ENCODE measurements around the gene MNAT1.
"Not testable (repeated sequence)": the region's sequence is repeated elsewhere in the genome, so short reads cannot be mapped to it uniquely, and the experiment has no call there.

The MNAT1 gene

GRCh38 chr14:60721326-60722106, 13.0 kb upstream of the MNAT1 start:
- DNase-seq (ENCODE audit: insufficient read length) (peak; percentile 39), FAIRE-seq (no peak)

GRCh38 chr14:60722107-60722356, 12.5 kb upstream of the MNAT1 start:
- no peak for DNase-seq (ENCODE audit: insufficient read length)
- no peak for FAIRE-seq
- TF ChIP-seq POLR2A (IDR thresholded peaks at IDR 0.05; ENCODE audit: low read depth, low read length) (no peak), TAF1 (IDR thresholded peaks at IDR 0.05; ENCODE audit: borderline replicate concordance, low read depth, low read length) (no peak), POLR2AphosphoS5 (IDR thresholded peaks at IDR 0.05; ENCODE audit: low read depth, low read length) (no peak)

More at GRCh38 chr14:60721326-60722106, 13.0 kb upstream of the MNAT1 start:
- TF ChIP-seq POLR2AphosphoS5 (IDR thresholded peaks at IDR 0.05; ENCODE audit: low read depth, low read length), result no peak
- TF ChIP-seq TAF1 (IDR thresholded peaks at IDR 0.05; ENCODE audit: borderline replicate concordance, low read depth, low read length), result no peak
- no peak for TF ChIP-seq POLR2A (IDR thresholded peaks at IDR 0.05; ENCODE audit: low read depth, low read length)

- TF ChIP-seq POLR2AphosphoS5 (IDR thresholded peaks at IDR 0.05; ENCODE audit: low read depth, low read length) (no peak), TAF1 (IDR thresholded peaks at IDR 0.05; ENCODE audit: borderline replicate concordance, low read depth, low read length) (no peak), POLR2A (IDR thresholded peaks at IDR 0.05; ENCODE audit: low read depth, low read length) (no peak)
- DNase-seq (ENCODE audit: insufficient read length) (peak; percentile 38), FAIRE-seq (no peak)
These were observed 12.0 kb upstream of the MNAT1 start for GRCh38 chr14:60722357-60723115.

- FAIRE-seq (peak; percentile 88), DNase-seq (ENCODE audit: insufficient read length) (peak; percentile 39)
- TF ChIP-seq POLR2AphosphoS5 (IDR thresholded peaks at IDR 0.05; ENCODE audit: low read depth, low read length), result no peak
These were observed 11.2 kb upstream of the MNAT1 start for GRCh38 chr14:60723116-60723906.

- no peak for TF ChIP-seq POLR2AphosphoS5 (IDR thresholded peaks at IDR 0.05; ENCODE audit: low read depth, low read length)
- no peak for TF ChIP-seq POLR2A (IDR thresholded peaks at IDR 0.05; ENCODE audit: low read depth, low read length)
- TF ChIP-seq TAF1 (IDR thresholded peaks at IDR 0.05; ENCODE audit: borderline replicate concordance, low read depth, low read length), result no peak
- FAIRE-seq, result peak; percentile 42
- DNase-seq (ENCODE audit: insufficient read length), result peak; percentile 34
These were observed 10.5 kb upstream of the MNAT1 start, which contains the start of gene SIX4 for GRCh38 chr14:60723907-60724618. Gene SIX4, minus strand, starts transcription at chr14:60724351. Its CDS starts 277 bp downstream, at chr14:60724074.

GRCh38 chr14:60731291-60731690, 3.3 kb upstream of the MNAT1 start:
- DNase-seq (ENCODE audit: insufficient read length); FAIRE-seq: not testable (repeated sequence)

- FAIRE-seq, result no peak
- DNase-seq (ENCODE audit: insufficient read length), result no peak
- TF ChIP-seq TAF1 (IDR thresholded peaks at IDR 0.05; ENCODE audit: borderline replicate concordance, low read depth, low read length), result no peak
- TF ChIP-seq POLR2A (IDR thresholded peaks at IDR 0.05; ENCODE audit: low read depth, low read length), result no peak
- TF ChIP-seq POLR2AphosphoS5 (IDR thresholded peaks at IDR 0.05; ENCODE audit: low read depth, low read length), result no peak
These were observed 1.6 kb upstream of the MNAT1 start for GRCh38 chr14:60732840-60733483.

GRCh38 chr14:60735416-60735815, 855 bp downstream of the MNAT1 start:
- FAIRE-seq (no peak), DNase-seq (ENCODE audit: insufficient read length) (no peak)
- TF ChIP-seq TAF1 (IDR thresholded peaks at IDR 0.05; ENCODE audit: borderline replicate concordance, low read depth, low read length) (no peak), POLR2AphosphoS5 (IDR thresholded peaks at IDR 0.05; ENCODE audit: low read depth, low read length) (no peak), POLR2A (IDR thresholded peaks at IDR 0.05; ENCODE audit: low read depth, low read length) (no peak)

- TF ChIP-seq POLR2AphosphoS5 (IDR thresholded peaks at IDR 0.05; ENCODE audit: low read depth, low read length) (no peak), TAF1 (IDR thresholded peaks at IDR 0.05; ENCODE audit: borderline replicate concordance, low read depth, low read length) (no peak), POLR2A (IDR thresholded peaks at IDR 0.05; ENCODE audit: low read depth, low read length) (no peak)
- DNase-seq (ENCODE audit: insufficient read length) (no peak), FAIRE-seq (no peak)
These were observed 1.9 kb downstream of the MNAT1 start for GRCh38 chr14:60736494-60736893.

GRCh38 chr14:60738843-60739508, 4.4 kb downstream of the MNAT1 start:
- TF ChIP-seq POLR2AphosphoS5 (IDR thresholded peaks at IDR 0.05; ENCODE audit: low read depth, low read length) (no peak), TAF1 (IDR thresholded peaks at IDR 0.05; ENCODE audit: borderline replicate concordance, low read depth, low read length) (no peak), POLR2A (IDR thresholded peaks at IDR 0.05; ENCODE audit: low read depth, low read length) (no peak)
- FAIRE-seq (no peak), DNase-seq (ENCODE audit: insufficient read length) (no peak)
